Subcutaneous adipose tissue (tissue), 4 donors: Measurements from ENCODE around the gene ACP2. TPM values are rescaled to one million over a fixed set of nuclear protein-coding genes. Genes with fewer than 3 reads are reported as not detected.

ENCODE experiments used
- CTCF ChIP-seq: fragments of 450-650 bp; IDR thresholded peaks from one replicate; pipeline ENCODE4 v1.5.1; 2016; ENCODE audit warnings: low read depth, mild to moderate bottlenecking, control low read depth, antibody characterized with exemption, moderate library complexity
- total RNA-seq, 4 donors: library from RNA; depleted of rRNA; stranded (reverse); fragments of >200 nt; gene quantifications; one replicate each; pipeline ENCODE4 v1.1.0, GENCODE V29; 2016

The ACP2 gene
- total RNA-seq, 4 donors from 2014 or later, result 30.7 to 116 (median 42.3) TPM

GRCh38 chr11:47249378-47249715, 733 bp upstream of the ACP2 start:
- no peak for TF ChIP-seq CTCF

- TF ChIP-seq CTCF, result no peak
Measured at GRCh38 chr11:47248304-47248663, 330 bp downstream of the ACP2 start.

GRCh38 chr11:47247502-47247901, 1.1 kb downstream of the ACP2 start:
- TF ChIP-seq CTCF, result no peak

GRCh38 chr11:47245611-47246357, 2.8 kb downstream of the ACP2 start:
- TF ChIP-seq CTCF, result no peak

- TF ChIP-seq CTCF, result no peak
Measured at GRCh38 chr11:47244448-47245350, 3.9 kb downstream of the ACP2 start.

- no peak for TF ChIP-seq CTCF
Measured at GRCh38 chr11:47243454-47243853, 5.2 kb downstream of the ACP2 start.

- no peak for TF ChIP-seq CTCF
Measured at GRCh38 chr11:47242596-47243192, 5.9 kb downstream of the ACP2 start.
